MM.1S (cell line): ENCODE measurements around the gene NF2.

Source experiments
- DNase-seq: peaks from one replicate; pipeline ENCODE4 v3.0.0-alpha.2; 2015
- H2AFZ ChIP-seq: fragments of 300-600 bp; sonication (generic); 2 replicates; pipeline ENCODE4 v1.6.0; 2016; ENCODE audit warnings: antibody characterized with exemption, low read length
- H3F3A ChIP-seq: fragments of 300-600 bp; sonication (generic); 2 replicates; pipeline ENCODE4 v1.6.1; 2016; ENCODE audit warnings: mild to moderate bottlenecking, antibody characterized with exemption, low read length, moderate library complexity, mixed read lengths; ENCODE audit not compliant: insufficient read depth
- H3K27ac ChIP-seq: fragments of 300-600 bp; sonication (generic); 2 replicates; pipeline ENCODE4 v1.5.1; 2016; ENCODE audit warnings: mild to moderate bottlenecking, low read length
- H3K27me3 ChIP-seq: fragments of 300-600 bp; sonication (generic); replicated peaks from 2 replicates; pipeline ENCODE4 v1.6.0; 2016; ENCODE audit warnings: low read length; ENCODE audit not compliant: insufficient read depth
- H3K36me3 ChIP-seq: fragments of 300-600 bp; sonication (generic); replicated peaks from 2 replicates; pipeline ENCODE4 v1.6.1; 2016; ENCODE audit warnings: mild to moderate bottlenecking, low read length, mixed read lengths; ENCODE audit not compliant: insufficient read depth
- H3K4me1 ChIP-seq: fragments of 300-600 bp; sonication (generic); 2 replicates; pipeline ENCODE4 v1.6.1; 2016; ENCODE audit warnings: low read length, mixed read lengths
- H3K4me2 ChIP-seq: fragments of 300-600 bp; sonication (generic); 2 replicates; pipeline ENCODE4 v1.6.0; 2016; ENCODE audit warnings: low read depth, low read length
- H3K4me3 ChIP-seq: fragments of 300-600 bp; sonication (generic); 2 replicates; pipeline ENCODE4 v1.5.1; 2016; ENCODE audit warnings: low read length, mixed read lengths
- H3K79me2 ChIP-seq: fragments of 300-600 bp; sonication (generic); 2 replicates; pipeline ENCODE4 v1.6.1; 2016; ENCODE audit warnings: mixed run types, low read length, mixed read lengths
- H3K9ac ChIP-seq: fragments of 300-600 bp; sonication (generic); 2 replicates; pipeline ENCODE4 v1.6.1; 2016; ENCODE audit warnings: low read length, mixed read lengths
- H3K9me2 ChIP-seq: fragments of 300-600 bp; sonication (generic); replicated peaks from 2 replicates; pipeline ENCODE4 v1.6.1; 2016; ENCODE audit warnings: mild to moderate bottlenecking, low read length, mixed read lengths; ENCODE audit not compliant: insufficient read depth
- H3K9me3 ChIP-seq: fragments of 300-600 bp; sonication (generic); replicated peaks from 2 replicates; pipeline ENCODE4 v1.6.1; 2016; ENCODE audit warnings: mild to moderate bottlenecking, low read length, mixed read lengths; ENCODE audit not compliant: insufficient read depth
- H4K20me1 ChIP-seq: fragments of 300-600 bp; sonication (generic); 2 replicates; pipeline ENCODE4 v1.6.1; 2016; ENCODE audit warnings: mild to moderate bottlenecking, low read length, moderate library complexity, mixed read lengths; ENCODE audit not compliant: insufficient read depth
- CTCF ChIP-seq: fragments of 300-600 bp; sonication (generic); IDR thresholded peaks from 2 replicates; pipeline ENCODE4 v1.5.1; 2016; ENCODE audit warnings: antibody characterized with exemption, low read length, mixed read lengths
- EZH2 ChIP-seq: fragments of 300-600 bp; sonication (generic); optimal IDR thresholded peaks from 2 replicates; pipeline ENCODE3; 2017; ENCODE audit warnings: low read depth, mild to moderate bottlenecking, antibody characterized with exemption, low read length, mixed read lengths
- EZH2phosphoT487 ChIP-seq: fragments of 300-600 bp; sonication (generic); IDR thresholded peaks from 2 replicates; pipeline ENCODE4 v1.6.1; 2018; ENCODE audit warnings: antibody characterized with exemption, low read length

NF2 gene

DNA sequence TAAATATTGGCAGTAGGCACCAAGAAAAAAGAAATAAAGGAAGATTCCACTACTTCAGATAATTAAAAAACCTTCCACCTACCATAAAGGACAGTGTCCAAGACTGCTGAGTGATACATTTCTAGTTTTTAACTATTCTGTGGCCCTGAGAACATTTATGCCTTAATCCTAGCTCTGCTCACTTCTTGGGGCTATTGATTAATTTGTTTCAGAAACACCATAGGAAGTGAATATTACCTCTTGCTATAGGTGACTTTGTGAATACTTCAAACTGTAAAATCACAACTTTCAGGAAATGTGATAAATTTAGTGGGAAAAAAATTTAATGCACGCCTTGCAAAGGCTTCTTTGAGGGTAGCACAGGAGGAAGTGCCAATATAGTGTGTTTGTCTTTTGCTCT, 35.2 kb downstream of the NF2 start:
- peaks cover 15% of the 10 kb centered on the region for H3K79me2 ChIP-seq
- H3F3A ChIP-seq: peaks cover 15% of the 10 kb centered on the region
- no peak overlapping the region for H3K9ac ChIP-seq
- peaks cover 21% of the 10 kb centered on the region for H3K4me1 ChIP-seq
- no peaks in the 10 kb centered on the region for H3K9me2 ChIP-seq
- no peak overlapping the region for H3K27ac ChIP-seq
- H3K4me2 ChIP-seq: no peak overlapping the region
- peaks cover 4% of the 10 kb centered on the region; the same call in 1 of the 2 replicates for H3K36me3 ChIP-seq
- peaks cover 20% of the 10 kb centered on the region; the same call in 1 of the 2 replicates for H4K20me1 ChIP-seq
- H3K27me3 ChIP-seq: no peaks in the 10 kb centered on the region
- H3K9me3 ChIP-seq: no peaks in the 10 kb centered on the region
- DNase-seq: no peak
- no peak overlapping the region for H3K4me3 ChIP-seq
- H2AFZ ChIP-seq: no peak overlapping the region
- no peak for TF ChIP-seq EZH2
- no peak for TF ChIP-seq CTCF
- no peak for TF ChIP-seq EZH2phosphoT487

- no peaks in the 10 kb centered on the region for H3K9me3 ChIP-seq
- H2AFZ ChIP-seq: no peak overlapping the region
- no peaks in the 10 kb centered on the region for H3K9me2 ChIP-seq
- DNase-seq: no peak
- peaks cover 15% of the 10 kb centered on the region for H3F3A ChIP-seq
- H3K4me3 ChIP-seq: no peak overlapping the region
- H3K27me3 ChIP-seq: no peaks in the 10 kb centered on the region
- no peak overlapping the region for H3K27ac ChIP-seq
- H3K4me2 ChIP-seq: no peak overlapping the region
- H4K20me1 ChIP-seq: peaks cover 20% of the 10 kb centered on the region; the same call in 1 of the 2 replicates
- no peak overlapping the region for H3K9ac ChIP-seq
- H3K4me1 ChIP-seq: peaks cover 21% of the 10 kb centered on the region
- peaks cover 11% of the 10 kb centered on the region for H3K79me2 ChIP-seq
- TF ChIP-seq EZH2 (no peak), EZH2phosphoT487 (no peak), CTCF (no peak)
- H3K36me3 ChIP-seq: peaks cover 4% of the 10 kb centered on the region; the same call in 1 of the 2 replicates
Measured at GRCh38 chr22:29639096-29639495, 35.7 kb downstream of the NF2 start.

- Histone ChIP-seq H3K4me1 (peaks cover 21% of the 10 kb centered on the region), H2AFZ (no peak overlapping the region), H3F3A (peaks cover 15% of the 10 kb centered on the region), H3K27me3 (no peaks in the 10 kb centered on the region), H3K9ac (no peak overlapping the region), H3K4me3 (no peak overlapping the region), H3K36me3 (peaks cover 4% of the 10 kb centered on the region; the same call in 1 of the 2 replicates), H3K27ac (no peak overlapping the region; the same call in 1 of the 2 replicates), H3K79me2 (peaks cover 7% of the 10 kb centered on the region), H3K9me3 (no peaks in the 10 kb centered on the region), H3K4me2 (peak overlapping the region; percentile 33), H4K20me1 (peaks cover 16% of the 10 kb centered on the region; the same call in 1 of the 2 replicates), H3K9me2 (no peaks in the 10 kb centered on the region)
- TF ChIP-seq CTCF (no peak), EZH2 (no peak), EZH2phosphoT487 (no peak)
- DNase-seq: peak; percentile 73
Measured at GRCh38 chr22:29641042-29641699, 37.7 kb downstream of the NF2 start.
